Osteocyte (in vitro differentiated cells): ENCODE results near the gene CNKSR3. TPM values are rescaled to one million over a fixed set of nuclear protein-coding genes. Genes with fewer than 3 reads are reported as not detected.

Experiments used
- DNase-seq: peaks from one replicate; pipeline ENCODE4 v3.0.0; 2021; ENCODE audit warnings: mixed read lengths; ENCODE audit not compliant: unreplicated experiment; ENCODE audit errors: extremely low spot score
- H3K27ac Mint-ChIP-seq: one replicate; pipeline ENCODE4 v1.8.0; 2021; ENCODE audit warnings: mild to moderate bottlenecking, mixed read lengths; ENCODE audit not compliant: unreplicated experiment
- H3K27me3 Mint-ChIP-seq: one replicate; pipeline ENCODE4 v1.8.0; 2021; ENCODE audit warnings: mixed read lengths; ENCODE audit not compliant: unreplicated experiment
- H3K36me3 Mint-ChIP-seq: one replicate; pipeline ENCODE4 v1.8.0; 2021; ENCODE audit warnings: mixed read lengths; ENCODE audit not compliant: unreplicated experiment
- H3K4me1 Mint-ChIP-seq: one replicate; pipeline ENCODE4 v1.8.0; 2021; ENCODE audit warnings: mixed read lengths; ENCODE audit not compliant: unreplicated experiment
- H3K4me3 Mint-ChIP-seq: one replicate; pipeline ENCODE4 v1.8.0; 2021; ENCODE audit warnings: mild to moderate bottlenecking, moderate library complexity, mixed read lengths; ENCODE audit not compliant: unreplicated experiment
- H3K9me3 Mint-ChIP-seq: one replicate; pipeline ENCODE4 v1.8.0; 2021; ENCODE audit warnings: mixed read lengths; ENCODE audit not compliant: unreplicated experiment
- long read RNA-seq: library from polyadenylated mRNA; unstranded; transcript quantifications from one replicate; pipeline ENCODE4 v2.0.0, GENCODE V29; 2021
- total RNA-seq: library from RNA; stranded (reverse); gene quantifications from 2 replicates; pipeline ENCODE4 v1.2.1, GENCODE V29; 2021
- TF ChIP-seq, protein P1 (sequence below): fragments of 200-600 bp; sonication (generic); IDR thresholded peaks from 2 replicates; pipeline ENCODE4 v1.5.0; 2021; ENCODE audit warnings: antibody characterized with exemption, mild to moderate bottlenecking, moderate library complexity

Gene CNKSR3
- 14.6 and 15.3 TPM in 2 replicates for total RNA-seq
- long read RNA-seq, full-length matches to known transcripts = 8 of 19 reads
- long read RNA-seq, partial matches to known transcripts = 7 of 19 reads
- long read RNA-seq, other reads (novel, unspliced or antisense) = 4 of 19 reads

DNA sequence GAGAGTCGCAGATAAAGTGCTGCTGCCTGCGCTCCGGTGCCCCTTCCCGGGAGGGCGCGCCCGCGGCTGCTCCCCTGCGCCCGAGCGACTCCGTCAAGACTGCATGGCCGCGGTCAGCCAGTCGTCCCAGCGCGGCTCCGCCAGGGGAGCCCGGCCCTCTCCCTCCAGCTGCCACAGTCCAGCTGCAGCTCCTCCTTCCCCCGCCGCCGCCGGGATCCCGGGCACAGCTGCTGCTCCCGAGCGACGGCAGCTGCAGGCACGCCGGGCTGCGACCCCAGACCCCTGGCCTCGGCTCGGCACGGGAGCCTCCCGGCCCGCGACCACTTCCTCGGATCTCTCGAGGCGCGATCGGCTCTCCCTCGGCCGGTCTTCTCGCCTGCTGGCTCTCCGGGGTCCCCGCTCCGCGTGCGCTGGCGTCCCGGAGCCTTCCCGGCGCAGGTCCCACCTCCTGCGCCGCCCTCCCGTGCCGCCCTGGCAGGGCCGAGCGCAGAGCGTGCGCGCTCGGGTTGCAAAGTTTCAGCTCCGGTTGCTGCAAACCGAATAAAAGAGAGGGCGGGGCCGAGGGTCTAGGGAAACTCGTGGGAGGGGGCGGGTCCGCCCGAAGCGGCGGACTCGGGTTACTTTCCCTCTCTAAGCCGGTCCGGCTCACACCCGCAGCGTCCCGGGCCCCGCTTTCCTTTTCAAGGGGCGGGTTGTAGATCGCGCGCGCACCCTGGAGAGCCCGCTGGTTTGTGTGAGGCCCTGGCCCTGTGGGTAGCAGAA lies at the start of gene CNKSR3:
CNKSR3 (minus strand) TSS at position 542 of the 762 bp plus-strand sequence. CDS start 571 bp downstream, outside the sequence.
- peak; percentile 96 for DNase-seq
- H3K4me3 Mint-ChIP-seq = peak within 1 kb of the TSS; percentile 89
- no peaks in the 10 kb centered on the region for H3K27me3 Mint-ChIP-seq
- TF ChIP-seq, protein P1, sequence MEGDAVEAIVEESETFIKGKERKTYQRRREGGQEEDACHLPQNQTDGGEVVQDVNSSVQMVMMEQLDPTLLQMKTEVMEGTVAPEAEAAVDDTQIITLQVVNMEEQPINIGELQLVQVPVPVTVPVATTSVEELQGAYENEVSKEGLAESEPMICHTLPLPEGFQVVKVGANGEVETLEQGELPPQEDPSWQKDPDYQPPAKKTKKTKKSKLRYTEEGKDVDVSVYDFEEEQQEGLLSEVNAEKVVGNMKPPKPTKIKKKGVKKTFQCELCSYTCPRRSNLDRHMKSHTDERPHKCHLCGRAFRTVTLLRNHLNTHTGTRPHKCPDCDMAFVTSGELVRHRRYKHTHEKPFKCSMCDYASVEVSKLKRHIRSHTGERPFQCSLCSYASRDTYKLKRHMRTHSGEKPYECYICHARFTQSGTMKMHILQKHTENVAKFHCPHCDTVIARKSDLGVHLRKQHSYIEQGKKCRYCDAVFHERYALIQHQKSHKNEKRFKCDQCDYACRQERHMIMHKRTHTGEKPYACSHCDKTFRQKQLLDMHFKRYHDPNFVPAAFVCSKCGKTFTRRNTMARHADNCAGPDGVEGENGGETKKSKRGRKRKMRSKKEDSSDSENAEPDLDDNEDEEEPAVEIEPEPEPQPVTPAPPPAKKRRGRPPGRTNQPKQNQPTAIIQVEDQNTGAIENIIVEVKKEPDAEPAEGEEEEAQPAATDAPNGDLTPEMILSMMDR = no peak
- peaks cover 33% of the 10 kb centered on the region for H3K4me1 Mint-ChIP-seq
- peak within 1 kb of the TSS; percentile 97 for H3K27ac Mint-ChIP-seq
- H3K9me3 Mint-ChIP-seq = no peaks in the 10 kb centered on the region
- no peaks in the 10 kb centered on the region for H3K36me3 Mint-ChIP-seq

DNA sequence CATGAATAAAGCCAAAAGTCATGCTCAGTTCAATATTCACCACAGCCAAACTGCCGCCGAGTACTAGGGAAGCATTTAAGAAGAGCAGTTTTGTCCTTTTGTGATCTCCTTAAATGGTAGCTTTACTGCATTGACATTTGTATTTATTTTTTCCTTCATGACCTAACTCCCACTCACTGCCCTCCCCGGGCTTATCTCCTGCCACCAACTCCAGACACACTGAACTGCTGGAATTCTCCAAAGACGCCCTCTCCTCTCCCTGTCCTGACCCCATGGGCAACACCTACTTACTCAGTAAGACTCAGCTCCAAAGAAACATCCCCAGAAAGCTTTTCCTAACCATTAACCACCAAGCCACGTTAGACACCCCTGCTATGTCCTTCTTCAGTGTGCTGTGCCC lies 48.5 kb upstream of the CNKSR3 start:
- no peaks in the 10 kb centered on the region for H3K36me3 Mint-ChIP-seq
- no peak overlapping the region for H3K27ac Mint-ChIP-seq
- DNase-seq = no peak
- TF ChIP-seq, protein P1 = no peak
- no peaks in the 10 kb centered on the region for H3K9me3 Mint-ChIP-seq
- H3K4me3 Mint-ChIP-seq = no peak overlapping the region
- H3K27me3 Mint-ChIP-seq = peaks cover 20% of the 10 kb centered on the region
- H3K4me1 Mint-ChIP-seq = peaks cover 13% of the 10 kb centered on the region

DNA sequence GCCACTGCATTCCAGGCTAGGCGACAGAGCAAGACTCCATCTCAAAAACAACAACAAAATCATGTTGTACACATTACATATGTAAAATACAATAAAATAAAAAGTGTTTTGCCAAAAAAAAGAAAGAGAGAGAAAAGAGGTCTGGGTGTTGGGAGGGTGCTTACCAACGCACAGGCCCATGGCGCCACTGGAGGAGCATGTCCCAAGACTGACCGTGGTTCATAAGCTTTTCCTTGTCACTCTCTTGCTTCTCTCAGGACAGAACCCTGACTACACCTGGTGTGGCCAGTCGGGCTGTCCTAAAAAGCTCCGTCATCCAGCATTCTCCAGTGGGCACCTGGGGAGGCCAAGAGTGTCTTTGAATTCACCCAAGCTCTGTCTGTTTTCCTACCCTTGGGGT lies 48.0 kb upstream of the CNKSR3 start:
- Mint-ChIP-seq H3K4me3 (no peak overlapping the region), H3K9me3 (no peaks in the 10 kb centered on the region), H3K27me3 (peaks cover 20% of the 10 kb centered on the region), H3K27ac (no peak overlapping the region), H3K36me3 (no peaks in the 10 kb centered on the region), H3K4me1 (peaks cover 13% of the 10 kb centered on the region)
- DNase-seq = no peak
- TF ChIP-seq, protein P1 = no peak

DNA sequence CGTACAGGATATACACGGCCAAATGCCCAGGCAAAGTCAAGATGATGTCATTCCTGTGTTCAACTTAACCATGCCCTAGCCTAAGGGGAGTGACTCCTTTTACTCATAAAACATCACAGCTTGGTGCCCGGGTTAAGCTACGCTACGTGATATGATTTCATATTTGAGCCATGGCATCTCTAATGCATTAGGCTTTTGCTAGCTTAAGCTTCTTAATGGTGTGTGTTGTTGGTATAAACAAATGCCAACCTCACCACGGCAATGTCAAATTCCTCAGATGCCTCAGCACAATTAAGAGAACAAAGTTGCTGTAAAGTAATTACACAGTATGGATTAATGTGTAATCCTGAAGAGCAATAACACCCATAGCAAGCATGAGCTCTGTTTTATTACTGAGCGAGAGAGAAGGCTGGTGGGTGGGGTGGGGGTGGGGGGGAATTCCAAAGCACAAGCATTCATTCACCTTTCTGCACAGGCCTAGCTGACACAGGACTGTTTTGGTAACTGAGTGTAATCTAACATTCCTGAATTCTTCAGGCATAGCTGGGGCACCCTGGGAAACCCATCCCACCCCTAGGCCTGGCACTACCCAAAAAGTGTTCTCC lies 44.7 kb upstream of the CNKSR3 start:
- H3K9me3 Mint-ChIP-seq = no peaks in the 10 kb centered on the region
- peak overlapping the region; percentile 52 for H3K27ac Mint-ChIP-seq
- no peak overlapping the region for H3K4me3 Mint-ChIP-seq
- H3K27me3 Mint-ChIP-seq = peaks cover 9% of the 10 kb centered on the region
- DNase-seq = no peak
- H3K4me1 Mint-ChIP-seq = peaks cover 13% of the 10 kb centered on the region
- H3K36me3 Mint-ChIP-seq = no peaks in the 10 kb centered on the region
- TF ChIP-seq, protein P1 = no peak

DNA sequence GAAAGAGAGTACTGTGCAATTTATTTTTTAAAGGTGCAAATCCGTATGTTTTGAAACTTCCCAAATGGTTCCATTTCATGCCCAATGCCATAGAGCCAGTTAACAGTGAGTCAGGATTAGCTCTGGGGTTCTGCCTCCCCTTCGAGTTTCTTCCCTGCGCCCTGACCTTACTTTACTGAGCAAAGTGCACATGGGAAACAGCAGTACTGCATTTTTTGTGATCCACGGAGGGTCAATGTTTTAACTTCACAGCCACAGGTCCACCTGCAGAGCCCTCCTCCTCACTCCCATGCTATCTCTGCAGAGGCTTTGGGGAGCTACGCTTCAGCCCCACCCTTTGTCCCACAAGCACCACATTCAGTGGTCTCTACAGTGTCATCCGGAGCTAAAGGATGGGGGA lies 44.0 kb upstream of the CNKSR3 start:
- TF ChIP-seq, protein P1 = no peak
- Mint-ChIP-seq H3K36me3 (no peaks in the 10 kb centered on the region), H3K9me3 (no peaks in the 10 kb centered on the region), H3K4me3 (no peak overlapping the region), H3K4me1 (peaks cover 18% of the 10 kb centered on the region), H3K27ac (peak overlapping the region; percentile 52), H3K27me3 (peaks cover 5% of the 10 kb centered on the region)
- DNase-seq = no peak
